Measurements from ENCODE around the gene CDH15.
"Not testable (repeated sequence)": the region's sequence is repeated elsewhere in the genome, so short reads cannot be mapped to it uniquely, and the experiment has no call there.

Gene CDH15

GRCh38 chr16:89187032-89187769 is 15.7 kb downstream of the CDH15 start:
- no peak overlapping the region for H3K9ac ChIP-seq (ENCODE audit: insufficient read length, low read depth)
- no peak overlapping the region for H3K4me3 ChIP-seq (ENCODE audit: insufficient read length, low read depth)
- H3K4me1 ChIP-seq (ENCODE audit: insufficient read depth, insufficient read length), result peaks cover 5% of the 10 kb centered on the region
- peaks cover 19% of the 10 kb centered on the region for H3K27me3 ChIP-seq (ENCODE audit: insufficient read depth, insufficient read length)
- DNase-seq (ENCODE audit: low read depth, low spot score), result no peak
- H3K36me3 ChIP-seq (ENCODE audit: insufficient read depth, insufficient read length, low read length), result no peaks in the 10 kb centered on the region
- TF ChIP-seq ZNF274 (IDR thresholded peaks at IDR 0.05; ENCODE audit: low read depth, low read length) (no peak), YY1 (IDR thresholded peaks at IDR 0.05; ENCODE audit: insufficient read depth, insufficient read length) (no peak), SUZ12 (IDR thresholded peaks at IDR 0.05; ENCODE audit: extremely low read depth, insufficient read depth, insufficient read length) (no peak)
- peaks cover 10% of the 10 kb centered on the region; the same call in 1 of the 2 replicates for H3K9me3 ChIP-seq (ENCODE audit: insufficient read depth, low read length)

- TF ChIP-seq ZNF274 (IDR thresholded peaks at IDR 0.05; ENCODE audit: low read depth, low read length) (no peak), YY1 (IDR thresholded peaks at IDR 0.05; ENCODE audit: insufficient read depth, insufficient read length) (no peak), SUZ12 (IDR thresholded peaks at IDR 0.05; ENCODE audit: extremely low read depth, insufficient read depth, insufficient read length) (no peak)
- DNase-seq (ENCODE audit: low read depth, low spot score), result no peak
- H3K4me3 ChIP-seq (ENCODE audit: insufficient read length, low read depth), result no peak overlapping the region
- no peaks in the 10 kb centered on the region for H3K36me3 ChIP-seq (ENCODE audit: insufficient read depth, insufficient read length, low read length)
- H3K9me3 ChIP-seq (ENCODE audit: insufficient read depth, low read length), result peaks cover 10% of the 10 kb centered on the region; the same call in 1 of the 2 replicates
- peaks cover 20% of the 10 kb centered on the region for H3K27me3 ChIP-seq (ENCODE audit: insufficient read depth, insufficient read length)
- H3K4me1 ChIP-seq (ENCODE audit: insufficient read depth, insufficient read length), result peaks cover 5% of the 10 kb centered on the region
- no peak overlapping the region for H3K9ac ChIP-seq (ENCODE audit: insufficient read length, low read depth)
These were observed 16.3 kb downstream of the CDH15 start for GRCh38 chr16:89187770-89188392.

GRCh38 chr16:89188471-89189357 is 17.2 kb downstream of the CDH15 start:
- H3K4me1 ChIP-seq (ENCODE audit: insufficient read depth, insufficient read length); H3K9ac ChIP-seq (ENCODE audit: insufficient read length, low read depth); H3K4me3 ChIP-seq (ENCODE audit: insufficient read length, low read depth); H3K36me3 ChIP-seq (ENCODE audit: insufficient read depth, insufficient read length, low read length); H3K9me3 ChIP-seq (ENCODE audit: insufficient read depth, low read length); DNase-seq (ENCODE audit: low read depth, low spot score): not testable (repeated sequence)
- peaks cover 20% of the 10 kb centered on the region for H3K27me3 ChIP-seq (ENCODE audit: insufficient read depth, insufficient read length)

- no peak overlapping the region for H3K9ac ChIP-seq (ENCODE audit: insufficient read length, low read depth)
- TF ChIP-seq YY1 (IDR thresholded peaks at IDR 0.05; ENCODE audit: insufficient read depth, insufficient read length), result no peak
- TF ChIP-seq ZNF274 (IDR thresholded peaks at IDR 0.05; ENCODE audit: low read depth, low read length), result no peak
- H3K9me3 ChIP-seq (ENCODE audit: insufficient read depth, low read length), result peaks cover 10% of the 10 kb centered on the region; the same call in 1 of the 2 replicates
- peaks cover 7% of the 10 kb centered on the region for H3K4me1 ChIP-seq (ENCODE audit: insufficient read depth, insufficient read length)
- DNase-seq (ENCODE audit: low read depth, low spot score), result no peak
- no peaks in the 10 kb centered on the region for H3K36me3 ChIP-seq (ENCODE audit: insufficient read depth, insufficient read length, low read length)
- H3K4me3 ChIP-seq (ENCODE audit: insufficient read length, low read depth), result no peak overlapping the region
- peaks cover 20% of the 10 kb centered on the region for H3K27me3 ChIP-seq (ENCODE audit: insufficient read depth, insufficient read length)
These were observed 17.9 kb downstream of the CDH15 start for GRCh38 chr16:89189358-89190025.

- TF ChIP-seq SUZ12 (IDR thresholded peaks at IDR 0.05; ENCODE audit: extremely low read depth, insufficient read depth, insufficient read length), result no peak
- no peak for TF ChIP-seq YY1 (IDR thresholded peaks at IDR 0.05; ENCODE audit: insufficient read depth, insufficient read length)
- no peak for TF ChIP-seq ZNF274 (IDR thresholded peaks at IDR 0.05; ENCODE audit: low read depth, low read length)
- Histone ChIP-seq H3K9me3 (ENCODE audit: insufficient read depth, low read length) (peaks cover 10% of the 10 kb centered on the region; the same call in 1 of the 2 replicates), H3K27me3 (ENCODE audit: insufficient read depth, insufficient read length) (peaks cover 20% of the 10 kb centered on the region), H3K4me1 (ENCODE audit: insufficient read depth, insufficient read length) (peaks cover 8% of the 10 kb centered on the region), H3K36me3 (ENCODE audit: insufficient read depth, insufficient read length, low read length) (no peaks in the 10 kb centered on the region), H3K4me3 (ENCODE audit: insufficient read length, low read depth) (no peak overlapping the region), H3K9ac (ENCODE audit: insufficient read length, low read depth) (no peak overlapping the region)
- no peak for DNase-seq (ENCODE audit: low read depth, low spot score)
These were observed 18.8 kb downstream of the CDH15 start for GRCh38 chr16:89190150-89190958.

- no peak for DNase-seq (ENCODE audit: low read depth, low spot score)
- H3K27me3 ChIP-seq (ENCODE audit: insufficient read depth, insufficient read length), result peaks cover 20% of the 10 kb centered on the region
- TF ChIP-seq ZNF274 (IDR thresholded peaks at IDR 0.05; ENCODE audit: low read depth, low read length), result no peak
- no peak for TF ChIP-seq SUZ12 (IDR thresholded peaks at IDR 0.05; ENCODE audit: extremely low read depth, insufficient read depth, insufficient read length)
- TF ChIP-seq YY1 (IDR thresholded peaks at IDR 0.05; ENCODE audit: insufficient read depth, insufficient read length), result no peak
- H3K4me3 ChIP-seq (ENCODE audit: insufficient read length, low read depth), result no peak overlapping the region
- H3K9ac ChIP-seq (ENCODE audit: insufficient read length, low read depth), result no peak overlapping the region
- H3K36me3 ChIP-seq (ENCODE audit: insufficient read depth, insufficient read length, low read length), result no peaks in the 10 kb centered on the region
- H3K4me1 ChIP-seq (ENCODE audit: insufficient read depth, insufficient read length), result peaks cover 13% of the 10 kb centered on the region
- H3K9me3 ChIP-seq (ENCODE audit: insufficient read depth, low read length), result peaks cover 10% of the 10 kb centered on the region; the same call in 1 of the 2 replicates
These were observed 19.7 kb downstream of the CDH15 start for GRCh38 chr16:89191033-89191900.

Measured in NT2/D1 (cell line).